ENCODE measurements around the gene NUDT1. TPM values are rescaled to one million over a fixed set of nuclear protein-coding genes. Genes with fewer than 3 reads are reported as not detected.

NUDT1 gene
- total RNA-seq, 4 donors from 2014 or later = 4.3 to 15.9 (median 10.6) TPM

GRCh38 chr7:2273866-2274265 lies 31.8 kb downstream of the NUDT1 start:
- no peaks in the 10 kb centered on the region for H3K9me3 ChIP-seq
- no peak overlapping the region for H3K4me3 ChIP-seq
- no peak for TF ChIP-seq POLR2AphosphoS5 (IDR thresholded peaks at IDR 0.05)
- no peak for TF ChIP-seq POLR2A (IDR thresholded peaks at IDR 0.05)
- no peak for TF ChIP-seq CTCF (IDR thresholded peaks at IDR 0.05)
- no peak for TF ChIP-seq EP300 (IDR thresholded peaks at IDR 0.05)
- no peak for ATAC-seq
- no peaks in the 10 kb centered on the region for H3K27me3 ChIP-seq
- 98% methylated on average over 10 to 12 of the region's 20 CpGs for WGBS, 2 donors (ENCODE audit: low coverage in 1 of 2)
- no peaks in the 10 kb centered on the region for H3K4me1 ChIP-seq
- H3K27ac ChIP-seq = no peak overlapping the region
- H3K36me3 ChIP-seq = peaks cover 0 to 72% of the 10 kb centered on the region in 2 donors

GRCh38 chr7:2274666-2275065 lies 32.6 kb downstream of the NUDT1 start:
- Histone ChIP-seq H3K27ac (no peak overlapping the region), H3K4me1 (no peaks in the 10 kb centered on the region), H3K9me3 (no peaks in the 10 kb centered on the region), H3K27me3 (no peaks in the 10 kb centered on the region), H3K4me3 (no peak overlapping the region), H3K36me3 (peaks cover 0 to 72% of the 10 kb centered on the region in 2 donors)
- TF ChIP-seq POLR2AphosphoS5 (IDR thresholded peaks at IDR 0.05) = no peak
- no peak for TF ChIP-seq CTCF (IDR thresholded peaks at IDR 0.05)
- no peak for TF ChIP-seq POLR2A (IDR thresholded peaks at IDR 0.05)
- TF ChIP-seq EP300 (IDR thresholded peaks at IDR 0.05) = no peak
- no peak for ATAC-seq
- no CpG with 5 or more reads among the region's 7 CpGs for WGBS, 2 donors (ENCODE audit: low coverage in 1 of 2)

GRCh38 chr7:2275101-2275500 lies 33.1 kb downstream of the NUDT1 start:
- no peaks in the 10 kb centered on the region for H3K9me3 ChIP-seq
- H3K36me3 ChIP-seq = peaks cover 0 to 72% of the 10 kb centered on the region in 2 donors
- no peak overlapping the region for H3K27ac ChIP-seq
- WGBS, 2 donors (ENCODE audit: low coverage in 1 of 2) = 86 to 100% methylated on average over 2 to 13 of the region's 18 CpGs
- H3K27me3 ChIP-seq = no peaks in the 10 kb centered on the region
- TF ChIP-seq EP300 (IDR thresholded peaks at IDR 0.05) = no peak
- no peak for TF ChIP-seq POLR2AphosphoS5 (IDR thresholded peaks at IDR 0.05)
- TF ChIP-seq POLR2A (IDR thresholded peaks at IDR 0.05) = no peak
- TF ChIP-seq CTCF (IDR thresholded peaks at IDR 0.05) = no peak
- H3K4me1 ChIP-seq = no peaks in the 10 kb centered on the region
- no peak for ATAC-seq
- H3K4me3 ChIP-seq = no peak overlapping the region

- TF ChIP-seq POLR2A (IDR thresholded peaks at IDR 0.05) (no peak), EP300 (IDR thresholded peaks at IDR 0.05) (no peak), POLR2AphosphoS5 (IDR thresholded peaks at IDR 0.05) (no peak), CTCF (IDR thresholded peaks at IDR 0.05) (no peak)
- no peaks in the 10 kb centered on the region for H3K27me3 ChIP-seq
- H3K4me3 ChIP-seq = no peak overlapping the region
- H3K27ac ChIP-seq = no peak overlapping the region
- no peaks in the 10 kb centered on the region for H3K9me3 ChIP-seq
- 98% methylated on average over 6 of the region's 18 CpGs; no CpG with 5 or more reads in 1 of the 2 donors for WGBS, 2 donors (ENCODE audit: low coverage in 1 of 2)
- H3K36me3 ChIP-seq = peaks cover 0 to 63% of the 10 kb centered on the region in 2 donors
- H3K4me1 ChIP-seq = peaks cover 0 to 3% (median 0%) of the 10 kb centered on the region in 3 donors
- no peak for ATAC-seq
Measured at GRCh38 chr7:2276107-2276506, 34.1 kb downstream of the NUDT1 start.

GRCh38 chr7:2278026-2278425 lies 36.0 kb downstream of the NUDT1 start:
- WGBS, 2 donors (ENCODE audit: low coverage in 1 of 2) = no CpG with 5 or more reads among the region's 11 CpGs
- no peak for ATAC-seq
- Histone ChIP-seq H3K27me3 (no peaks in the 10 kb centered on the region), H3K9me3 (no peaks in the 10 kb centered on the region), H3K36me3 (peaks cover 0 to 46% of the 10 kb centered on the region in 2 donors), H3K27ac (no peak overlapping the region), H3K4me1 (peaks cover 0 to 15% (median 0%) of the 10 kb centered on the region in 3 donors), H3K4me3 (no peak overlapping the region)
- TF ChIP-seq POLR2A (IDR thresholded peaks at IDR 0.05) (no peak), POLR2AphosphoS5 (IDR thresholded peaks at IDR 0.05) (no peak), EP300 (IDR thresholded peaks at IDR 0.05) (no peak), CTCF (IDR thresholded peaks at IDR 0.05) (no peak)

Data from gastroesophageal sphincter (tissue), 4 donors.